K562 (cell line): ENCODE results near the gene LY6G6F. TPM values are rescaled to one million over a fixed set of nuclear protein-coding genes. Genes with fewer than 3 reads are reported as not detected.

Experiments used
- ARID3B ChIP-seq: fragments of 250-450 bp; sonication (Bioruptor Pico); IDR thresholded peaks from 2 replicates; pipeline ENCODE4 v1.4.0; 2020; ENCODE audit warnings: borderline replicate concordance
- ATF1 ChIP-seq, 2 experiments: fragments of 450-650 bp in 1 of 2; IDR thresholded peaks; 2 replicates each; pipeline ENCODE4 v1.6.1; 2016; ENCODE audit warnings: missing compliant biosample characterization in 1 of 2, missing genetic modification characterization in 1 of 2
- CBFA2T2 ChIP-seq: fragments of 450-650 bp; conservative IDR thresholded peaks from 2 replicates; pipeline ENCODE4 v1.6.1; 2017; ENCODE audit warnings: mild to moderate bottlenecking
- CXXC5 ChIP-seq: fragments of 250-450 bp; sonication (Bioruptor Pico); IDR thresholded peaks from 2 replicates; pipeline ENCODE4 v1.8.0; 2022; ENCODE audit warnings: inconsistent platforms, mild to moderate bottlenecking, moderate library complexity
- ELF4 ChIP-seq: fragments of 450-650 bp; formaldehyde crosslinking; IDR thresholded peaks from 2 replicates; pipeline ENCODE4 v1.4.0; 2022; ENCODE audit warnings: missing genetic modification characterization
- ETV5 ChIP-seq: sonication (generic); formaldehyde crosslinking; IDR thresholded peaks from 2 replicates; pipeline ENCODE4 v1.4.0; 2020; ENCODE audit warnings: low read depth, mild to moderate bottlenecking, missing genetic modification reagents
- FOXK2 ChIP-seq, 2 experiments: fragments of 450-650 bp; IDR thresholded peaks in 1 of 2; conservative IDR thresholded peaks in 1 of 2; 2 replicates each; pipeline ENCODE4 v1.6.1; 2016; ENCODE audit warnings: low read depth in 2 of 2, mild to moderate bottlenecking in 1 of 2
- HMGXB4 ChIP-seq: sonication (generic); formaldehyde crosslinking; IDR thresholded peaks from 2 replicates; pipeline ENCODE4 v1.8.1; 2023; ENCODE audit warnings: mild to moderate bottlenecking, missing genetic modification reagents
- ILF3 ChIP-seq: fragments of 450-650 bp; IDR thresholded peaks from 2 replicates; pipeline ENCODE4 v1.6.1; 2018; ENCODE audit warnings: antibody characterized with exemption, mild to moderate bottlenecking, moderate library complexity, borderline replicate concordance
- JUND ChIP-seq, 2 experiments: IDR thresholded peaks; 2 replicates in 1 of 2; 3 replicates in 1 of 2; pipeline ENCODE4 v1.6.1; 2011; ENCODE audit warnings: borderline replicate concordance in 2 of 2, low read depth in 2 of 2, low read length in 2 of 2, improper control_type of control experiment in 1 of 2, missing biosample characterization in 1 of 2, missing genetic modification characterization in 1 of 2, missing genetic modification reagents in 1 of 2
- MCM2 ChIP-seq: fragments of 450-650 bp; IDR thresholded peaks from 2 replicates; pipeline ENCODE4 v1.6.1; 2017; ENCODE audit warnings: low read depth, mild to moderate bottlenecking
- NEUROD1 ChIP-seq: fragments of 150-350 bp; IDR thresholded peaks from 2 replicates; pipeline ENCODE4 v1.6.1; 2014; ENCODE audit warnings: borderline replicate concordance, low read length, low read depth; ENCODE audit not compliant: partially characterized antibody
- NR2C1 ChIP-seq, 2 experiments: fragments of 450-650 bp; IDR thresholded peaks; 2 replicates each; pipeline ENCODE4 v1.6.1; 2017; ENCODE audit warnings: mild to moderate bottlenecking in 2 of 2, antibody characterized with exemption in 1 of 2, inconsistent platforms in 1 of 2, missing compliant biosample characterization in 1 of 2, missing genetic modification characterization in 1 of 2
- NRF1 ChIP-seq, 2 experiments: fragments of 450-650 bp; IDR thresholded peaks in 1 of 2; conservative IDR thresholded peaks in 1 of 2; 2 replicates each; pipeline ENCODE4 v1.6.1; 2014; ENCODE audit warnings: mild to moderate bottlenecking in 2 of 2
- PHTF2 ChIP-seq: fragments of 250-450 bp; sonication (Bioruptor Pico); IDR thresholded peaks from 2 replicates; pipeline ENCODE4 v1.5.0; 2021; ENCODE audit warnings: mild to moderate bottlenecking
- SMARCA4 ChIP-seq: fragments of 450-650 bp; IDR thresholded peaks from 2 replicates; pipeline ENCODE4 v1.6.1; 2016
- STAT6 ChIP-seq: sonication (generic); formaldehyde crosslinking; IDR thresholded peaks from 2 replicates; pipeline ENCODE4 v1.8.1; 2023; ENCODE audit warnings: mild to moderate bottlenecking, missing genetic modification reagents
- YY1 ChIP-seq, 3 experiments: IDR thresholded peaks; 2 replicates each; pipeline ENCODE4 v1.6.1; 2011; ENCODE audit warnings: low read length in 2 of 3, mild to moderate bottlenecking in 2 of 3, moderate library complexity in 2 of 3, borderline replicate concordance in 1 of 3, control low read depth in 1 of 3, low read depth in 1 of 3; ENCODE audit not compliant: insufficient read depth in 3 of 3, insufficient replicate concordance in 2 of 3, control insufficient read depth in 1 of 3, insufficient read length in 1 of 3; ENCODE audit errors: extremely low read depth in 1 of 3
- ZNF384 ChIP-seq: IDR thresholded peaks from 2 replicates; pipeline ENCODE4 v1.6.1; 2012; ENCODE audit warnings: low read depth, low read length, improper control_type of control experiment
- ZZZ3 ChIP-seq: fragments of 450-650 bp; IDR thresholded peaks from 2 replicates; pipeline ENCODE4 v1.6.1; 2016; ENCODE audit warnings: antibody characterized with exemption, mild to moderate bottlenecking, moderate library complexity
- polyA plus RNA-seq, 8 experiments: library from polyadenylated mRNA; depleted of rRNA in 4 of 8; stranded (reverse) in 5 of 8; unstranded in 3 of 8; fragments of >200 nt; fragmentation: Nextera tagmentation in 2 of 8; fragmentation: Illumina TruSeq in 1 of 8; extraction: Ambion mirVana in 2 of 8; extraction: Trizol in 1 of 8; gene quantifications; 2 replicates each; pipeline versions ENCODE4 v1.2.1 to v1.2.3, GENCODE V29; 2011 to 2014; ENCODE audit warnings: inconsistent platforms in 1 of 8, missing spikeins in 1 of 8
- total RNA-seq, 7 experiments: library from RNA; depleted of rRNA in 6 of 7; stranded (reverse); fragments of >200 nt in 6 of 7; fragmentation: Illumina TruSeq in 2 of 7; extraction: Trizol in 2 of 7; gene quantifications; 2 replicates each; pipeline versions ENCODE4 v1.2.1 to v1.2.3, GENCODE V29; 2011 to 2021; ENCODE audit warnings: low replicate concordance in 1 of 7

Gene LY6G6F
- total and polyA plus RNA-seq, 9 of the 15 experiments (the other 6 are each of a cell fraction or from before 2014, with no cell fraction given) = 0.14 to 0.50 (median 0.28) TPM; not detected in 2

GRCh38 chr6:31717499-31718222, 11.0 kb downstream of the LY6G6F start (continued):
- TF ChIP-seq JUND (IDR thresholded peaks at IDR 0.05; ENCODE audit: borderline replicate concordance, low read depth, low read length) (peak; percentile 40; the same call in 1 of the 2 replicates), JUND (tag; IDR thresholded peaks at IDR 0.05; ENCODE audit: borderline replicate concordance, low read depth, low read length) (no peak; the same call in 2 of the 3 replicates), PHTF2 (no peak), ATF1 (CRISPR knock-in tag; IDR thresholded peaks at IDR 0.05) (peak; percentile 44; the same call in 1 of the 2 replicates), ATF1 (tag; IDR thresholded peaks at IDR 0.05) (peak; percentile 61), ILF3 (no peak), ARID3B (CRISPR knock-in tag) (0 out of 2 replicates have a peak, but pooled peaks have one; percentile 9), ELF4 (CRISPR knock-in tag) (peak; percentile 37; the same call in 1 of the 2 replicates), CXXC5 (CRISPR knock-in tag) (peak; percentile 48), SMARCA4 (peak; percentile 93), STAT6 (CRISPR knock-in tag) (peak; percentile 66; the same call in 1 of the 2 replicates), FOXK2 (conservative IDR thresholded peaks at IDR 0.05 in 1 of 2, IDR thresholded peaks at IDR 0.05 in 1 of 2; ENCODE audit: low read depth in 2 of 2) (peak; percentile 47 to 53; a peak in 2 of 4 replicates), MCM2 (no peak), NEUROD1 (peak; percentile 19), CBFA2T2 (no peak), ZNF384 (no peak), NRF1 (conservative IDR thresholded peaks at IDR 0.05 in 1 of 2, IDR thresholded peaks at IDR 0.05 in 1 of 2) (peak; percentile 22 to 49; a peak in 1 of 4 replicates), YY1 (IDR thresholded peaks at IDR 0.05; ENCODE audit: borderline replicate concordance in 1 of 3, control insufficient read depth in 1 of 3, extremely low read depth in 1 of 3, insufficient read depth in 3 of 3, insufficient read length in 1 of 3, insufficient replicate concordance in 2 of 3, low read depth in 1 of 3, low read length in 2 of 3) (peak in 1 of 3 experiments; percentile 76), NR2C1 (IDR thresholded peaks at IDR 0.05) (peak; percentile 13; the same call in 1 of the 2 replicates), NR2C1 (tag; IDR thresholded peaks at IDR 0.05) (no peak), ETV5 (CRISPR knock-in tag) (no peak), ZZZ3 (no peak), HMGXB4 (CRISPR knock-in tag) (0 out of 2 replicates have a peak, but pooled peaks have one; percentile 37)
